Measurements from ENCODE around the gene NPFFR2.
"Not testable (repeated sequence)": the region's sequence is repeated elsewhere in the genome, so short reads cannot be mapped to it uniquely, and the experiment has no call there.

NPFFR2 gene

GRCh38 chr4:72031868-72032608 lies at the start of gene NPFFR2:
NPFFR2 (plus strand) TSS chr4:72032000; CDS start chr4:72128592, 96,592 bp downstream.
- no peak for DNase-seq

- no peak for DNase-seq
Measured at GRCh38 chr4:71992571-71993312, 39.1 kb upstream of the NPFFR2 start.

GRCh38 chr4:71994559-71994958 lies 37.2 kb upstream of the NPFFR2 start:
- DNase-seq = no peak

- DNase-seq = no peak
Measured at GRCh38 chr4:71995297-71995696, 36.5 kb upstream of the NPFFR2 start.

GRCh38 chr4:72006586-72006985 lies 25.2 kb upstream of the NPFFR2 start:
- no peak for DNase-seq

GRCh38 chr4:72011906-72012305 lies 19.9 kb upstream of the NPFFR2 start:
- no peak for DNase-seq

- DNase-seq = no peak
Measured at GRCh38 chr4:72016011-72016410, 15.8 kb upstream of the NPFFR2 start.

- DNase-seq = no peak
Measured at GRCh38 chr4:72019688-72020087, 12.1 kb upstream of the NPFFR2 start.

GRCh38 chr4:72022553-72022952 lies 9.2 kb upstream of the NPFFR2 start:
- DNase-seq = no peak

- DNase-seq = no peak
Measured at GRCh38 chr4:72055566-72055965, 23.8 kb downstream of the NPFFR2 start.

- no peak for DNase-seq
Measured at GRCh38 chr4:72063726-72064125, 31.9 kb downstream of the NPFFR2 start.

GRCh38 chr4:72067051-72067450 lies 35.3 kb downstream of the NPFFR2 start:
- no peak for DNase-seq

- DNase-seq = no peak
Measured at GRCh38 chr4:72073816-72074215, 42.0 kb downstream of the NPFFR2 start.

- no peak for DNase-seq
Measured at GRCh38 chr4:72076562-72076961, 44.8 kb downstream of the NPFFR2 start.

GRCh38 chr4:72077346-72077745 lies 45.5 kb downstream of the NPFFR2 start:
- no peak for DNase-seq

- DNase-seq = no peak
Measured at GRCh38 chr4:72084587-72085011, 52.8 kb downstream of the NPFFR2 start.

GRCh38 chr4:72090606-72091005 lies 58.8 kb downstream of the NPFFR2 start:
- DNase-seq = not testable (repeated sequence)

GRCh38 chr4:72094059-72094797 lies 62.4 kb downstream of the NPFFR2 start:
- no peak for DNase-seq

- no peak for DNase-seq
Measured at GRCh38 chr4:72107456-72107855, 75.7 kb downstream of the NPFFR2 start.

- no peak for DNase-seq
Measured at GRCh38 chr4:72109364-72109763, 77.6 kb downstream of the NPFFR2 start.

GRCh38 chr4:72109959-72110497 lies 78.2 kb downstream of the NPFFR2 start:
- no peak for DNase-seq

GRCh38 chr4:72110886-72111285 lies 79.1 kb downstream of the NPFFR2 start:
- DNase-seq = no peak

GRCh38 chr4:72111863-72112262 lies 80.1 kb downstream of the NPFFR2 start:
- DNase-seq = no peak

Measured in NCI-H1092 (cell line).